K562 (cell line): Measurements from ENCODE around the gene SGSH. TPM values are rescaled to one million over a fixed set of nuclear protein-coding genes. Genes with fewer than 3 reads are reported as not detected.

Experiments used
- ATAC-seq: fragments of 200-7000 bp; cut with Tn5 transposase; 3 replicates; pipeline ENCODE4 v1.9.1; 2020; ENCODE audit warnings: moderate library complexity
- BruUV-seq: library from RNA; stranded (reverse); fragments of 400-500 nt; replicated peaks from 2 replicates; lab custom pipeline; 2021; lab: Mats Ljungman, UMichigan
- CTCF ChIA-PET: fragments of 300-600 bp; formaldehyde crosslinking; extraction: SDS; loops from one replicate; lab custom pipeline; 2021; ENCODE audit warnings: low intra/inter-chr PET ratio; lab: Yijun Ruan, JAX
- POLR2A ChIA-PET: fragments of 300-600, 350-650 bp; sonication (Branson Sonifier 250); formaldehyde crosslinking; extraction: SDS; loops from one replicate; lab custom pipeline; 2021; ENCODE audit warnings: antibody characterized with exemption, inconsistent platforms; lab: Yijun Ruan, JAX
- DNase-seq, 4 experiments: peaks; one replicate each; pipeline versions ENCODE4 v3.0.0 to v3.0.0-alpha.2; 2011 to 2018; ENCODE audit warnings: low spot score in 3 of 4, mixed read lengths in 3 of 4; ENCODE audit errors: extremely low read depth in 1 of 4
- FAIRE-seq: peaks from 2 replicates; lab custom pipeline; 2011; peaks lifted over from hg19 to GRCh38; lab: Jason Lieb, UNC
- H2AFZ ChIP-seq: 2 replicates; pipeline ENCODE4 v1.6.0; 2011; ENCODE audit warnings: low read depth, low read length, control low read depth, inconsistent platforms
- H3K27ac ChIP-seq: fragments of 200-600 bp; 3 replicates; pipeline ENCODE4 v1.8.0; 2011; ENCODE audit warnings: low read depth, mild to moderate bottlenecking, control low read depth, inconsistent platforms, low read length, moderate library complexity, mixed read lengths; ENCODE audit errors: extremely low read depth
- H3K27me3 ChIP-seq, 2 experiments: fragments of 300-600 bp in 1 of 2; 2 replicates in 1 of 2; 3 replicates in 1 of 2; pipeline versions ENCODE4 v1.6.0 to v1.8.0; 2011; ENCODE audit warnings: inconsistent platforms in 2 of 2, low read length in 2 of 2, mild to moderate bottlenecking in 1 of 2, mixed read lengths in 1 of 2, moderate library complexity in 1 of 2; ENCODE audit not compliant: control insufficient read depth in 2 of 2, insufficient read depth in 2 of 2
- H3K36me3 ChIP-seq: fragments of 300-600 bp; 3 replicates; pipeline ENCODE4 v1.8.0; 2011; ENCODE audit warnings: mild to moderate bottlenecking, low read length, inconsistent platforms; ENCODE audit not compliant: control insufficient read depth, insufficient read depth
- H3K4me1 ChIP-seq, 2 experiments: fragments of 200-600 bp in 1 of 2; replicated peaks in 1 of 2; 2 replicates in 1 of 2; 3 replicates in 1 of 2; pipeline versions ENCODE4 v1.5.1 to v1.8.0; 2011; ENCODE audit warnings: inconsistent platforms in 2 of 2, low read length in 2 of 2, mild to moderate bottlenecking in 1 of 2, mixed read lengths in 1 of 2, moderate library complexity in 1 of 2; ENCODE audit not compliant: control insufficient read depth in 2 of 2, insufficient read depth in 2 of 2
- H3K4me2 ChIP-seq: 2 replicates; pipeline ENCODE4 v1.6.1; 2011; ENCODE audit warnings: low read length, control low read depth, inconsistent platforms, mixed read lengths; ENCODE audit not compliant: insufficient read depth
- H3K4me3 ChIP-seq: fragments of 200-600 bp; sonication (generic), shearing (Covaris generic); 2 replicates; pipeline ENCODE4 v1.5.1; 2016; ENCODE audit warnings: control low read depth, inconsistent platforms
- H3K79me2 ChIP-seq: fragments of 200-600 bp; 3 replicates; pipeline ENCODE4 v1.8.0; 2011; ENCODE audit warnings: low read length, inconsistent platforms; ENCODE audit not compliant: control insufficient read depth, insufficient read depth
- H3K9ac ChIP-seq, 2 experiments: 2 replicates each; pipeline versions ENCODE4 v1.6.0 to v1.6.1; 2011; ENCODE audit warnings: low read depth in 2 of 2, low read length in 2 of 2, control low read depth in 1 of 2, inconsistent platforms in 1 of 2, mild to moderate bottlenecking in 1 of 2, mixed read lengths in 1 of 2; ENCODE audit not compliant: insufficient read depth in 1 of 2
- H3K9me1 ChIP-seq: one replicate; pipeline ENCODE4 v1.6.0; 2011; ENCODE audit warnings: inconsistent platforms, mild to moderate bottlenecking, low read length, moderate library complexity; ENCODE audit not compliant: control insufficient read depth, insufficient read depth
- H3K9me3 ChIP-seq: replicated peaks from 2 replicates; pipeline ENCODE4 v1.5.1; 2011; ENCODE audit warnings: low read depth, low read length, inconsistent platforms; ENCODE audit not compliant: control insufficient read depth, insufficient read depth
- H4K20me1 ChIP-seq: replicated peaks from 2 replicates; pipeline ENCODE4 v1.6.1; 2011; ENCODE audit warnings: low read length, inconsistent platforms, mixed read lengths; ENCODE audit not compliant: control insufficient read depth, insufficient read depth
- HDAC1 ChIP-seq, 2 experiments: fragments of 450-650 bp; IDR thresholded peaks; 2 replicates each; pipeline ENCODE4 v1.6.1; 2016 to 2017; ENCODE audit warnings: inconsistent platforms in 1 of 2, mild to moderate bottlenecking in 1 of 2, moderate library complexity in 1 of 2
- HDAC8 ChIP-seq: fragments of 450-650 bp; IDR thresholded peaks from 2 replicates; pipeline ENCODE4 v1.6.1; 2016; ENCODE audit warnings: mild to moderate bottlenecking, missing genetic modification characterization, moderate library complexity, missing compliant biosample characterization
- POLR2G ChIP-seq: fragments of 200-400 bp; formaldehyde crosslinking; IDR thresholded peaks from 2 replicates; pipeline ENCODE4 v1.6.1; 2017; ENCODE audit warnings: low read depth, mild to moderate bottlenecking, antibody characterized with exemption, low read length, moderate library complexity
- ZBTB33 ChIP-seq: sonication (generic); formaldehyde crosslinking; IDR thresholded peaks from 2 replicates; pipeline ENCODE4 v1.8.1; 2023; ENCODE audit warnings: mild to moderate bottlenecking, missing genetic modification reagents
- ZFP1 ChIP-seq: fragments of 450-650 bp; formaldehyde crosslinking; IDR thresholded peaks from 2 replicates; pipeline ENCODE4 v1.4.0; 2020; ENCODE audit warnings: mild to moderate bottlenecking, mixed read lengths
- WGBS: fragments of 100-300 bp; shearing (Covaris generic); methylation state at CpG from one replicate; pipeline ENCODE4 v1.1.6; 2016; ENCODE audit warnings: low coverage, mixed read lengths; ENCODE audit not compliant: insufficient coverage; ENCODE audit errors: missing lambda C conversion rate; 5-methylcytosine and 5-hydroxymethylcytosine counted together
- in situ Hi-C: fragments of 300-500 bp; cut with MboI; formaldehyde crosslinking; loops from 4 replicates; pipeline ENCODE4 v1.15.0; 2018; ENCODE audit warnings: inconsistent platforms, mixed read lengths
- intact Hi-C: fragments of 100-400 bp; cut with micrococcal nuclease; formaldehyde crosslinking; loops from 2 replicates; pipeline ENCODE4 v1.14.2; 2022
- polyA plus RNA-seq, 8 experiments: library from polyadenylated mRNA; depleted of rRNA in 4 of 8; stranded (reverse) in 5 of 8; unstranded in 3 of 8; fragments of >200 nt; fragmentation: Nextera tagmentation in 2 of 8; fragmentation: Illumina TruSeq in 1 of 8; extraction: Ambion mirVana in 2 of 8; extraction: Trizol in 1 of 8; gene quantifications; 2 replicates each; pipeline versions ENCODE4 v1.2.1 to v1.2.3, GENCODE V29; 2011 to 2014; ENCODE audit warnings: inconsistent platforms in 1 of 8, missing spikeins in 1 of 8
- total RNA-seq, 7 experiments: library from RNA; depleted of rRNA in 6 of 7; stranded (reverse); fragments of >200 nt in 6 of 7; fragmentation: Illumina TruSeq in 2 of 7; extraction: Trizol in 2 of 7; gene quantifications; 2 replicates each; pipeline versions ENCODE4 v1.2.1 to v1.2.3, GENCODE V29; 2011 to 2021; ENCODE audit warnings: low replicate concordance in 1 of 7

The SGSH gene
- total and polyA plus RNA-seq, 9 of the 15 experiments (the other 6 are each of a cell fraction or from before 2014, with no cell fraction given), result 0.25 to 15.7 (median 4.9) TPM

GRCh38 chr17:80236911-80237310, 16.8 kb upstream of the SGSH start:
- Histone ChIP-seq H3K4me3 (no peak overlapping the region), H3K27ac (no peak overlapping the region), H3K9ac (no peak overlapping the region), H3K9me1 (no peaks in the 10 kb centered on the region), H3K36me3 (no peaks in the 10 kb centered on the region), H3K27me3 (no peaks in the 10 kb centered on the region), H4K20me1 (no peaks in the 10 kb centered on the region), H2AFZ (no peak overlapping the region), H3K9me3 (no peaks in the 10 kb centered on the region), H3K4me2 (no peak overlapping the region), H3K4me1 (no peaks in the 10 kb centered on the region), H3K79me2 (no peaks in the 10 kb centered on the region)
- no TSS peak for BruUV-seq
- ATAC-seq, result no peak
- 59% methylated on average over 12 of the region's 17 CpGs for whole genome bisulfite sequencing
- TF ChIP-seq HDAC1 (IDR thresholded peaks at IDR 0.05), result no peak
- no peak for TF ChIP-seq HDAC8
- TF ChIP-seq POLR2G, result no peak
- TF ChIP-seq ZBTB33 (CRISPR knock-in tag), result no peak
- TF ChIP-seq ZFP1 (CRISPR knock-in tag), result no peak
- intact Hi-C loops, result no loop called here
- FAIRE-seq, result no peak
- ChIA-PET POLR2A (no interaction called here), CTCF (no interaction called here)
- no peak for DNase-seq
- in situ Hi-C loops, result no loop called here
